Stomach (tissue), 4 donors: ENCODE data around the gene CHDH.

Source experiments
- EP300 ChIP-seq: sonication (generic); formaldehyde crosslinking; IDR thresholded peaks from one replicate; pipeline ENCODE4 v1.6.1; 2017; ENCODE audit warnings: antibody characterized with exemption
- POLR2A ChIP-seq, 4 donors: fragments of 450-650 bp; IDR thresholded peaks; one replicate each; pipeline ENCODE4 v1.6.1; 2016; ENCODE audit warnings: antibody characterized with exemption in 4 of 4, control low read depth in 2 of 4, mild to moderate bottlenecking in 1 of 4, moderate library complexity in 1 of 4
- TF ChIP-seq, protein P1 (sequence below), 7 experiments: fragments of 450-650 bp in 4 of 7; fragments of 200-600 bp in 3 of 7; sonication (generic) in 3 of 7; IDR thresholded peaks; one replicate each; pipeline ENCODE4 v1.5.1; 2016 to 2019; ENCODE audit warnings: antibody characterized with exemption in 7 of 7, control low read depth in 2 of 7, mild to moderate bottlenecking in 1 of 7

DNA sequence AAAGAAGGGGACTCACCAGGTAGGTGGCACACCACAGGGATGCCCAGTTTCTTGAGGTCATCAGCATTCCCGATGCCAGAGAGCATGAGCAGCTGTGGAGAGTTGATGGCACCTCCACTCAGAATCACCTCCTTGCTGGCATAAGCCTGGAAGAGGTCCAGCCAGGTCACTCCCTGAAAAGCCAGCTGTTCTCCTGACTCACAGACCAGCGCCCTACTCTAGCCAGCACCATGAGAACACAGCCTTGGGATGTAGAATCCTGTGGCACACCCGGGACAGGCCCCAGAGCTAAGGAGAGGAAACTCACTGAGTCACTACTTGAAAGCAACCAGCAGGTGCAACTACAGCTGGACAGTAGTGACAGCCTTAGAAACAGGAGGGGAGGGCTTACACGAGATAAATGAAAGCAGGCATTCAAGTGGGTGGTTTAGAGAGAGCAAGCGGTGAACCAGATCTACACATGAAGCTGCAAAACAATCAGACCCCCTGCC is 24.5 kb downstream of the CHDH start:
- TF ChIP-seq, protein P1, sequence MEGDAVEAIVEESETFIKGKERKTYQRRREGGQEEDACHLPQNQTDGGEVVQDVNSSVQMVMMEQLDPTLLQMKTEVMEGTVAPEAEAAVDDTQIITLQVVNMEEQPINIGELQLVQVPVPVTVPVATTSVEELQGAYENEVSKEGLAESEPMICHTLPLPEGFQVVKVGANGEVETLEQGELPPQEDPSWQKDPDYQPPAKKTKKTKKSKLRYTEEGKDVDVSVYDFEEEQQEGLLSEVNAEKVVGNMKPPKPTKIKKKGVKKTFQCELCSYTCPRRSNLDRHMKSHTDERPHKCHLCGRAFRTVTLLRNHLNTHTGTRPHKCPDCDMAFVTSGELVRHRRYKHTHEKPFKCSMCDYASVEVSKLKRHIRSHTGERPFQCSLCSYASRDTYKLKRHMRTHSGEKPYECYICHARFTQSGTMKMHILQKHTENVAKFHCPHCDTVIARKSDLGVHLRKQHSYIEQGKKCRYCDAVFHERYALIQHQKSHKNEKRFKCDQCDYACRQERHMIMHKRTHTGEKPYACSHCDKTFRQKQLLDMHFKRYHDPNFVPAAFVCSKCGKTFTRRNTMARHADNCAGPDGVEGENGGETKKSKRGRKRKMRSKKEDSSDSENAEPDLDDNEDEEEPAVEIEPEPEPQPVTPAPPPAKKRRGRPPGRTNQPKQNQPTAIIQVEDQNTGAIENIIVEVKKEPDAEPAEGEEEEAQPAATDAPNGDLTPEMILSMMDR (IDR thresholded peaks at IDR 0.05): no peak
- TF ChIP-seq POLR2A (IDR thresholded peaks at IDR 0.05): no peak
- TF ChIP-seq EP300: no peak
